Measurements from ENCODE around the gene NTNG2. TPM values are rescaled to one million over a fixed set of nuclear protein-coding genes. Genes with fewer than 3 reads are reported as not detected.

Gene NTNG2
- total and polyA plus RNA-seq, 8 donors, result 0.27 to 4.6 (median 1.0) TPM

DNA sequence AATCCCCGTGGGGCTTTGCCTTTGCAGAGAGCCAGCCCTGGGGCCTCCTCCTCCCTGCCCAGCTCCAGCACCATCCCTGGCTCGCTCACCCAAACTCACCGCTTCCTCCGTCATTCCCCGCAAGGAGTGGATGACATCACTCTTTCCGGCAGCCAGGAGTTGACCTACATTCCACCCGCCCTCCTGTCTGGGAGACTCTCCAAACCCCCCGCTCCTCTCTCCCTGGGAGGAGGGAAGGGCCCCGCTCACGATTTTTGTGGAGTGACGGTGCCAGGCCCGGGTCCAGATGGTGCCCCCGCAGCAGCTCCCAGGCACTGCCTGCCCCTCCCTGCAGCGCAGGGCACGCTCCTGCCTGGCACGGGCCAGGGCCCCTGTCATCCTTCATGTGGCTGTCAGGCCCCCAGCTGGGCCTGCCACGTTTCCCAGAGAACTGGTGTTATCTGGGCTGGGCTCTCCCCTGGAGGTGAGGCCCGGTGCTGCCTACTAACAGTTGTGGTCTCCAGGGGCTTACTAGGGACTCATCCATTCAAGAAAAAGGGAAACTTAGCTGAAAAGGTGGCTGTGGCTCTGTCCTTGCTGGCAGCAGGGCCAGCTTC lies 52.3 kb downstream of the NTNG2 start:
- intact Hi-C loops (cut with DNase I), result no loop called here
- peak; percentile 31 to 80 (median 76) for DNase-seq
- Histone ChIP-seq H3K4me3 (no peak overlapping the region), H3K27ac (no peak overlapping the region), H3K9me3 (no peaks in the 10 kb centered on the region), H3K27me3 (peaks cover 0 to 6% of the 10 kb centered on the region in 2 donors), H3K4me1 (peaks cover 2 to 35% of the 10 kb centered on the region in 2 donors), H3K36me3 (no peaks in the 10 kb centered on the region)
- ATAC-seq, result peak; percentile 94
- TF ChIP-seq, protein P1, sequence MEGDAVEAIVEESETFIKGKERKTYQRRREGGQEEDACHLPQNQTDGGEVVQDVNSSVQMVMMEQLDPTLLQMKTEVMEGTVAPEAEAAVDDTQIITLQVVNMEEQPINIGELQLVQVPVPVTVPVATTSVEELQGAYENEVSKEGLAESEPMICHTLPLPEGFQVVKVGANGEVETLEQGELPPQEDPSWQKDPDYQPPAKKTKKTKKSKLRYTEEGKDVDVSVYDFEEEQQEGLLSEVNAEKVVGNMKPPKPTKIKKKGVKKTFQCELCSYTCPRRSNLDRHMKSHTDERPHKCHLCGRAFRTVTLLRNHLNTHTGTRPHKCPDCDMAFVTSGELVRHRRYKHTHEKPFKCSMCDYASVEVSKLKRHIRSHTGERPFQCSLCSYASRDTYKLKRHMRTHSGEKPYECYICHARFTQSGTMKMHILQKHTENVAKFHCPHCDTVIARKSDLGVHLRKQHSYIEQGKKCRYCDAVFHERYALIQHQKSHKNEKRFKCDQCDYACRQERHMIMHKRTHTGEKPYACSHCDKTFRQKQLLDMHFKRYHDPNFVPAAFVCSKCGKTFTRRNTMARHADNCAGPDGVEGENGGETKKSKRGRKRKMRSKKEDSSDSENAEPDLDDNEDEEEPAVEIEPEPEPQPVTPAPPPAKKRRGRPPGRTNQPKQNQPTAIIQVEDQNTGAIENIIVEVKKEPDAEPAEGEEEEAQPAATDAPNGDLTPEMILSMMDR (IDR thresholded peaks at IDR 0.05), result no peak

DNA sequence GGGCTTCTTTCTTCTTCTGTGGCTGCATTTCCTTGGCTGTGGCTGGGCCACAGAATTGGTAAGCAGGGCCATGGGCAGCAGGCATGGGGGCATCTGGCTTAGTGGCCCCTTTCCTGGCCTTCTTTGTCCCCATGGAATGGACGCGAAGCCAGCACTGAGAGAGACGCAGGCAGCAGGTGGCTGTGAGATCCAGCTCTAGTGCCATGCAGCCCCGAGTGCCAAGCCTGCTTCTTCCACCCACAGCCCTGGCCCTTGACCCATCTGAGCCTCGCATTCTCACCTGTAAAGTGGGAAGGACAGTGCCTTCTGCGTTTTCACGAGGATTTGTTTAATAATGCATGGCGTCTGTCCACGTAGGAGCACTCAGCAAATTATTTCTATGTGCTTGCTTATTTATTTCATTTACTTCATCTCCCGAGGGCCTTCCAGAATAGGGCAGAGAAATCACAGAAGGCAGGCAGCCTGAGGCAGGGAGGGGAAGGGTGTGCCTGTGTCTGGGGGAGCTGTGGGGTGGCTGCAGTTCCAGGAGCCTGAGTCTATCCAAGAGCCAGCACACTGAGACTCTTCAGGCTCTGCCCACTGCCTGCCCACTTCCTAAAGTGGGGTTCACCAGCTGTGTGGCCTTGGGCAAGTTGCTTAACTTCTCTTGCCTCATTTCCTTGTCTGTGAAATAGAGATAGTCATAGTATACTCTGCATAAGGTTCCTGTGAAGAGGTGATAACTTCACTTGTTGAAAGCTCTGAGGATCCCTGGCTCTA lies 55.2 kb downstream of the NTNG2 start:
- Histone ChIP-seq H3K4me3 (no peak overlapping the region), H3K27ac (peak overlapping the region in 1 of 2 donors; percentile 91), H3K36me3 (no peaks in the 10 kb centered on the region), H3K27me3 (peaks cover 0 to 7% of the 10 kb centered on the region in 2 donors), H3K9me3 (no peaks in the 10 kb centered on the region), H3K4me1 (peaks cover 2 to 56% of the 10 kb centered on the region in 2 donors)
- no peak for ATAC-seq
- intact Hi-C loops (cut with DNase I), result no loop called here
- TF ChIP-seq, protein P1 (IDR thresholded peaks at IDR 0.05), result no peak
- peak in 2 of 4 donors; percentile 54 to 83 for DNase-seq

DNA sequence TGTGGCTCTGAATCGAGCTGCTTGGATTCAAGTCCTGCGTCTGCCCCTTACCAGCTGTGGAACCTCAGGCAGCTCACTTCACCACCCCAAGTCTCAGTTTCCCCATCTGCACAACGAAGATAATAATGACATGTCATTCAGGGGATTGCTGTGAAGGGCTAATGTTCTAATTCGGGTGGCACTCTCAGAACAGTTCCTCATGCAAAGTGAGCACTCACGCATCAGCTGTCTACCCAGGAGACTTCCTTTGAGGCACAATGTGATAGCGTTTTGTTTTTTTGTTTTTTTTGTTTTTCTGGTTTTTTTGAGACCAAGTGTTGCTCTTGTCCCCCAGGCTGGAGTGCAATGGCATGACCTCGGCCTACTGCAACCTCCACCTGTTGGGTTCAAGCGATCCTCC lies 56.4 kb downstream of the NTNG2 start:
- H3K27ac ChIP-seq, result peak overlapping the region in 1 of 2 donors; percentile 91
- H3K9me3 ChIP-seq, result no peaks in the 10 kb centered on the region
- TF ChIP-seq, protein P1 (IDR thresholded peaks at IDR 0.05), result no peak
- peaks cover 2 to 60% of the 10 kb centered on the region in 2 donors for H3K4me1 ChIP-seq
- no peak for ATAC-seq
- H3K4me3 ChIP-seq, result no peak overlapping the region
- intact Hi-C loops (cut with DNase I), result no loop called here
- no peaks in the 10 kb centered on the region for H3K36me3 ChIP-seq
- H3K27me3 ChIP-seq, result peaks cover 0 to 18% of the 10 kb centered on the region in 2 donors
- DNase-seq, result no peak

DNA sequence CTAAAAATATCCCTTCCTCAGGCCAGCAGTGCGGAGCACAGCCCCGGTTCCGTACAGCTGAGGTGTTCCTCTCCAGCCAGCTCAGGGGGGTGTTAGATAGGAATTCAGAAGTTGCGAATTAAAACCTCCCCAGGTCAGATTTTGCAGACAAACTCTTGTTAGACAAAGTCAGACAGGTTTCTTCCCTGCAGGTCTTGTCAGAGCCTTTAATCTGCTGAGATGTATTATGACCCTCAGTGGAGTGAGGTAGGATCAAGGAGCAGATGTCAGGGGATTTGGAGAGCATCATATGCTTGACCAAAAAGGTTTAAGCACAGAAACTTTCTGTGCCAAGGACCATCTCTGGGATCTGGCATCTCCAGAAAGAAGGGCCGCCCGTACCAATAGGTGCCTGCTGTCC lies 60.1 kb downstream of the NTNG2 start:
- peaks cover 0 to 51% of the 10 kb centered on the region in 2 donors for H3K4me1 ChIP-seq
- TF ChIP-seq, protein P1 (IDR thresholded peaks at IDR 0.05), result no peak
- intact Hi-C loops (cut with DNase I), result no loop called here
- H3K9me3 ChIP-seq, result no peaks in the 10 kb centered on the region
- H3K36me3 ChIP-seq, result no peaks in the 10 kb centered on the region
- H3K27ac ChIP-seq, result no peak overlapping the region
- H3K27me3 ChIP-seq, result peaks cover 0 to 19% of the 10 kb centered on the region in 2 donors
- no peak overlapping the region for H3K4me3 ChIP-seq
- ATAC-seq, result no peak
- peak in 1 of 4 donors; percentile 2 for DNase-seq

DNA sequence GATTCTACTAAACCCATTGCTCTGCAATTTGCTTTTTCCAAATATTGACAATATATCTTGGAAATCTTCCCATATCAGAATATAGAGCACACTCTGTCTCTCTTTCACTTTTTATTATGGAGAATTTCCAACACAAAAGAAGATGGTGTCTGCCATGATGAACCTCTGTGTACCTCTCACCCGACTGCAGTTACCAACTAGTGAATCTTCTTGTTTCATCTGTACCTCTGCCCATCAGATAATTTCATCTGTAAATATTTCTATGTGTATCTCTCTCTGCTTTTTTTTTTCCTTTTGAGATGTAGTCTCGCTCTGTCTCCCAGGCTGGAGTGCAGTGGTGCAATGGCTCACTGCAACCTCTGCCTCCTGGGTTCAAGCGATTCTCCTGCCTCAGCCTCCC lies 62.8 kb downstream of the NTNG2 start:
- ATAC-seq (no peak), DNase-seq (peak in 1 of 4 donors; percentile 0)
- no peak overlapping the region for H3K27ac ChIP-seq
- no peaks in the 10 kb centered on the region for H3K9me3 ChIP-seq
- H3K4me1 ChIP-seq, result peaks cover 0 to 27% of the 10 kb centered on the region in 2 donors
- H3K36me3 ChIP-seq, result no peaks in the 10 kb centered on the region
- intact Hi-C loops (cut with DNase I), result no loop called here
- TF ChIP-seq, protein P1 (IDR thresholded peaks at IDR 0.05), result no peak
- no peak overlapping the region for H3K4me3 ChIP-seq
- peaks cover 0 to 30% of the 10 kb centered on the region in 2 donors for H3K27me3 ChIP-seq
